Epidermal melanocyte (primary cell): ENCODE results near the gene RRP1.

Experiments
- DNase-seq: peaks from one replicate; pipeline ENCODE4 v3.0.0; 2011; ENCODE audit warnings: low spot score; ENCODE audit not compliant: insufficient read length

The RRP1 gene, protein sequence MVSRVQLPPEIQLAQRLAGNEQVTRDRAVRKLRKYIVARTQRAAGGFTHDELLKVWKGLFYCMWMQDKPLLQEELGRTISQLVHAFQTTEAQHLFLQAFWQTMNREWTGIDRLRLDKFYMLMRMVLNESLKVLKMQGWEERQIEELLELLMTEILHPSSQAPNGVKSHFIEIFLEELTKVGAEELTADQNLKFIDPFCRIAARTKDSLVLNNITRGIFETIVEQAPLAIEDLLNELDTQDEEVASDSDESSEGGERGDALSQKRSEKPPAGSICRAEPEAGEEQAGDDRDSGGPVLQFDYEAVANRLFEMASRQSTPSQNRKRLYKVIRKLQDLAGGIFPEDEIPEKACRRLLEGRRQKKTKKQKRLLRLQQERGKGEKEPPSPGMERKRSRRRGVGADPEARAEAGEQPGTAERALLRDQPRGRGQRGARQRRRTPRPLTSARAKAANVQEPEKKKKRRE

GRCh38 chr21:43789276-43790009 lies at the start of gene RRP1:
Gene RRP1 (plus strand): TSS chr21:43789577. CDS start chr21:43789630, 53 bp downstream.
- peak; percentile 97 for DNase-seq

- DNase-seq = no peak
These were observed 49.5 kb upstream of the RRP1 start for GRCh38 chr21:43739621-43740435.

DNA sequence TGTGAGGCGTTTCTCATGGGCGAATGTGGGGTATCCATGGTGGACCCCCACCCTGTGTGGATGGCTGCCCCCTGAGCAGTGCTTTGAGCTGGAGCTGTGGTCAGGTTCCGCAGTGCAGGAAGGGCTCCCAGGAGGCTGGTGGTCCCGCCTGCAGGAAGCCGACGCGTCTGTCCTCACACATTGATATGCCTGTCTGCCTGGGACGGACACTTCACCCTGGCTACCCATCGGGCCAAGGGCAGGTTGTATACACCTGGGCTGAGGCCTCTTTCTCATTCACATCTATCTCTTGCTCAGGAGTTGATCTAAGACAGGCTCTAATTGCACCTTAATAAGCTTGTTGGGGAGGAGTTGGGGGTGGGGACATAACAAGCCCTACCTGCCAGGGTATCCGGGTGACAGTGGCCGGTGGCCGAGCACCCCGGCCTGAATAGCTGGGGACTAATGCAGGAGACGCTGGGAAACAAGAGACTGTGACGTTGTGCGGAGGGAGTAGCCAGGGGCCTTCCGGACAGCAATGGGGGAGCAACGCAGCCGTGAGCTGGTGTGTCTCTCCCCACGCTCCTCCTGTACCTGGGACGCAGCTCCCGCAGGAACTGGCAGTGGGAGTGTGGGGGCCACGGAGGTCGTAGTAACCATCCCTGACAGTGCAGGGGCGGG lies 48.8 kb upstream of the RRP1 start:
- DNase-seq = no peak

DNA sequence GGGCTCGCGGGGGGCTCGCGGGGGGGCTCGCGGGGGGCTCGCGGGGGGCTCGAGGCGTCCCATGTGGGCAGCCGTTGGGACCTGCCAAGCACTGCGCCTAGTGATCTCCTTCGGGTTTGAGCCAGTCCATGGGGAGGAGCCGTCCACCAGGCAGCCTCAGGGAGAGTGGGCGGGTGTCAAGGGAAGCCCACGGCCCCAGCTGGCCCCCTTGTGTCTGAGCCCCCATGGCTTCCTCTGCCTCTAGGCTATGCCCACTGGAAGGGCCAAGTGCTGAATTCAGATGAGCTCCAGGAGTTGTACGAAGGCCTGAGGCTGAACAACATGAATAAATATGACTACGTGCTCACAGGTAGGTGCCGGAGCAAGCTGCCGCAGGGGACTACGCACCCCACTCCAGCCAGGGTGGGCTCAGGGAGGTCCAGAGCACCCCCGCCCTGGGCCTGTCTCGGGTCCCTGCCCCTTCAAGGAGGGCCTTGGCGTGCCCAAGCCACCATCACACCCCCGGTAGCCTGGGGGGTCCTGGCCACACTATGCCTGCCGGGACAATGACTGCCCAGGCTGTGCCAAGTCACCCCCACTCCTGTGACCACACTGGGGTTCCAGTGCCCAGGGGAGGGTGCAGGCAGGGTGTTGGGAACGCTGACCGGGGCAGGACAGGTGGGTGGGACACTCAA lies 47.8 kb upstream of the RRP1 start:
- DNase-seq = no peak

- DNase-seq = no peak
These were observed 45.4 kb upstream of the RRP1 start for GRCh38 chr21:43743947-43744346.

- no peak for DNase-seq
These were observed 44.7 kb upstream of the RRP1 start for GRCh38 chr21:43744725-43745124.

GRCh38 chr21:43745772-43746517 lies 43.4 kb upstream of the RRP1 start:
- DNase-seq = no peak

DNA sequence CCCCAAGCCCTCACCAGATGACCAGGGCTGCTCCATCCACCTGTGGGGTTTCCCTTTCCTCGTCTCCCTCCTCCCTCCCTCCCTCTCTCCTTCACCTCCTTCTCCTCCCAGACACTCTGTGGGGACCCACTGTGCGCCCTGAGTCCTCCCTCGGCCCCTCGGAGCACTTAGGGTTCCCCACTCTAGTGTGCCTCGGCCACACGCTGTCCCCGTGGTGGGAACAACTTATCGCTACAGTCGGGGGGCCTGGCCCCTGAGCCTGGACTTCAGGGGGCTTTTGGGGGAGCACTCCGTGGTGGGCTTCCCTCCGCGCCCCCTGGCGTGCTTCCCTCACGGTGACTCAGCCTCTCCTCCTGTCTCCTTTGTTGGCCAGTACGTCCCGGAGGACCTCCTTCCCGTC lies 40.8 kb upstream of the RRP1 start:
- no peak for DNase-seq

DNA sequence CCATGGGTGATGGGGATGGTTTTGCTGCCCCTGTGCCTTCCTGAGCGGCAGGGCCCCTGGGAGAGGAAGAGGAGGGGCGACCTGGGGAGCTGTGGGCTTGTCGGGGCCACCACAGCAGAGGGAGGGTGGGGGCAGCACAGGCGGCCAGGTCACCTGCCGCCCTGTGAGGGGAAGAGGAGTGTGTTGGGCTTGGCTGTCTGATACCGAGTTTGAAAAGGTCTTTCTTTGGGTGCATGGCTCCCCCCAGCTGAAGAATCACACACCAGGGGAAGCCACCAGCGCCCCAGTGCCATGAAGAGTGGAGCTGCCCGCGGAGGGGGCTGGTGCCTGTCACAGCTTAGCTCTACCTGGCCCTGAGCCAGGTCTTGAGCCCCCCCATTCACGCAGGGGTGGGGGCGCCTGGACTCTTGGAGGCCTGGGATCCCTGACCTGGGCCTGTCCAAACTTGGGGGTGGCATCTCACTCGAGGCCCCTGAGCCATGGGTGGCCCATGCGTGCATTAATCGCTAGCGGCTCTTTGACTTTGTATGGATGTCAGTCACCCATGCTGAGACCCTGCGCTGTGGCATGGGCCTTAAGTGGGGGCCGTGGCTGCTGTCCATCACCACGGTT lies 39.6 kb upstream of the RRP1 start:
- no peak for DNase-seq

- no peak for DNase-seq
These were observed 38.9 kb upstream of the RRP1 start for GRCh38 chr21:43750339-43751033.

DNA sequence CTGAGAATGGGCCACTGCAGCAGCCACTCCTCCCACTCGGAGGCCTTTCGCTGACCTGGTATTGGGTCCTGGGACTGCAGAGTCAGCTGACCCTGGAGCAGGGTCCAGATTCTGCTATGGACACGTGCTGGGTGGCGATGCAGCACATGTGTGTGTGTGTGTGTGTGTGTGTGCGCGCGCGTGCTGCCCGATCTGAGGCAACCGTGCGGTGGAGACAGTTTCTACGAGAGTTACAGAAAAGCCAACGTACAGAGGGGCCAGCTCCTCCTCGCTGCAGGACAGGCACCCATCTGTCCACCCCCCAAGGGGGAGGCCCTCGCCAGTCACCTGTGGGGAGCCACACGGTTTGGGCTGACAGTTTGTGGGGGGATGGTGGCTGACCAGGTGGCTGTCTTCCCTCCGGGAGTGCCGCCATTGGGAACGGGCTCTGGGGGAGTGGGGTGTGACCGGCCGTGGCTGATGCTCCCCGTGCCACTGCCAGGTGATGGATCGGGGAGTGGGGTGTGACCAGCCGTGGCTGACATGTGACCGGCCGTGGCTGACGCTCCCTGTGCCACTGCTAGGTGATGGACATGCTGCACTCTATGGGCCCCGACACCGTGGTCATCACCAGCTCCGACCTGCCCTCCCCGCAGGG lies 37.3 kb upstream of the RRP1 start:
- DNase-seq = no peak

DNA sequence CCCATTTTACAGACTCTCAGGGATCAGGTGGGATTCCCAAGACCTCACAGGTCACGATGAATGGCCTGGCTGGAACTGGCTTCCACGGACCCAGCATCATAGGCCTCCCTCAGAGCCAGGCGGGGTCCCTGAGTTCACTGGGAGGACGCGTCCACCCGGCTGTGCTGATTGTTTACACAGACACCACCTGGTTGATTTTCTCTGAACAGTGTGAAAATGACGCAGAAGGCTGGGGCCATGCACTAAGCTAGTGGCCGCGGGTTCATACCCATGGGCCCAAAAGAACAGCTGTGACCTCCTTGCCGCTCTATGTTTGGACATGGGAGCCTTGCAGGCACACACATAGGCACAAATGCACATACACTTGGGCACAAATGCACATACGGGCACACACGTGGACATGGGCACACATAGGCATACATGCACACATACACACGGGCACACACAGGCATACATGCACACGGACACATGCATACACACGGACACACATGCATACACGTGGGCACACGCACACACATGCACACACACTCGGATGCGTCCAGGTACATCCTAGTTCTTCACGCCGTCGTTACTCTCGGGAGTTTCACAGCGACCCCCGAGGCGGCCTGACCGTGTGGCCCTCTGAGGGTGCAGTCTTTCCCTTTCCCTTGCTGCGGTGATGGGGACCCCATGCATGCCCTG lies 36.5 kb upstream of the RRP1 start:
- DNase-seq = no peak

- DNase-seq = no peak
These were observed 36.0 kb upstream of the RRP1 start for GRCh38 chr21:43753439-43753799.

DNA sequence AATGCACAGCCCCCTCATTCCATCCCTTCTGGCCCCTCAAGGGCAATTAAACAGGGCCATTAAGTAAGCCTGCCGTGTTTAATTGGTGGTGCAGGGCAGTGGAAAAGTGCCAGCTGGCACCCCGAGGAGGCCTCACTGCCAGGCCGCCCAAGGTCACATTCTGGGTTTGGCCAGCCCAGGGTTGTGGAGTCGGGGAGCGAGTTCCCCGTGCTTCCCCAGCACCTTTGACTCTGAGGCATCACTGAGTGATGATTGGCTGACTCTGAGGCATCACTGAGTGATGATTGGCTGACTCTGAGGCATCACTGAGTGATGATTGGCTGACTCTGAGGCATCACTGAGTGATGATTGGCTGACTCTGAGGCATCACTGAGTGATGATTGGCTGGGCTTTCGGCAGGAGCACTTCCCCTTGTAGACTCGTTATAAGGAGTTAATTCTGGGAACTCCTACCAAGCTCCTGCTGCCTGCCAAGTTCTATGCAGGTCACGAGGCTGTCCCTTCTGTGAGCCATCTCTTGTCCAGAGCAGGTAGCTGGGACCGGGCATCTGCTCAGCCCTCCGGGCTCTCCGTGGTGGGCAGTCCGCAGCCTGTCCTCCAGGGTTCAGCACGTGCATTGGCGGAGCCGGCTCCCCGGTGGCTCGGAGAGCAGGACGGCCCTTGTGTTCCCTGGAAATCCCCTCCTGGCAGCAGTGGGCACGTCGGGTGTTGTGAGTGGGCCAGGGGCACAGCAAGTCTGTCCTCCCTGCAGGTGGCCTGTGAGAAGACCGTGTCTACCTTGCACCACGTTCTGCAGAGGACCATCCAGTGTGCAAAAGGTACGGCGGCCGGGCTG lies 34.2 kb upstream of the RRP1 start:
- no peak for DNase-seq

DNA sequence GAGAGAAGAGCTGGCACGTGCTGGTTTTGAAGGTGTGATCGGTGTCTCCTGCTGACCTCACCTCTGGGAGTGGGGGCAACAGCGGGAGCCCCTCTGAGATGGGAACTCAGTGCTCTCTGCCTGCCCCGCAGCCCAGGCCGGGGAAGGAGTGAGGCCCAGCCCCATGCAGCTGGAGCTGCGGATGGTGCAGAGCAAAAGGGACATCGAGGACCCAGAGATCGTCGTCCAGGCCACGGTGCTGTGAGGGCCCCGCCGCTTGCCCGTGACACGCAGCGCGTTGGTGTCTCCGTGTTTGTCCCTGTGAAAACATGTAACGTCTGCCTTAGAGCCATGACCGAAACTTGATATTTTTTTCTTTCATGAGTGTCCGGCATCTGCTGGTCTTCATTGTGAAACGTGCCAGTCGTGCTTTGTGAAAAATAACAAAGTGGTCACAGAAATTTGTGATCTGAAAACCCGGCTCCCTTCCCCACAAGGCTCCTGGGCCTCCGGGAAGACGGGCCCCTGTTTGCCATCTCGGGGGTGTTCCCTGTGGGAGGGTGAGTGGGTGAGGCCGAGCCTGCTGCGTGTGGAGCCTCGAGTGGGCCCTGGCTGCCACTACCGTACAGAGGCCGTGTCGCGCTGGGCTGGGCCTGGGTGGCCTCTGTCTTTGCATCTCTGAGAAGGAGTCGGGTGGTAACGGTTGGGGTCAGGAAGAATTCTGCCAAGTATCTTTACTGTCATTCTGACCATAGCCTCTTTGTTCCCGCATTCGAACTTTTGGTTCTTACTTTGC lies 33.4 kb upstream of the RRP1 start:
- no peak for DNase-seq

DNA sequence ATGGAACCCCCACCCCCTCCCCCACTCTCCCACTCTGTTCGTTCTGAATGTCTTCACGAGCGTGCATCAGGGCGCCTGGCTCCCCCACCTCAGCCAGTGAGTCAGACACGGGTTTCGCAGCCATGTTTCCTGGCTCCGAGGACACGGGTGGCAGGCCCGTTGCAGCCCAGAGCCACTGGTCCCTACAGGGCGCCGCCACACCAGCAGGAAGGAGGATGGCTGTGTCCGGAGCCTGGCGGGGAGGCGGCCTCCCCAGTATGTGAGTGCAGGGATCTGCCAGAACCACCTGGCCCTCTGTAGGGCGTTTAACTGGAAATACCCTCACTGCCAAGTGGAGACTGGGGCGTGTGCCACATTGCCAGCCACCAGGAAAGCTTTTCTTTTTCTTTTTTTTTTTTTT lies 31.8 kb upstream of the RRP1 start:
- DNase-seq = no peak
